Mammary epithelial cell (primary cell): ENCODE measurements around the gene OLFM3.

ENCODE experiments used
- CTCF ChIP-seq, 2 donors: IDR thresholded peaks in 1 of 2; conservative IDR thresholded peaks in 1 of 2; 2 replicates each; pipeline ENCODE4 v1.5.1; 2011 to 2012; ENCODE audit warnings: inconsistent platforms in 2 of 2, low read length in 2 of 2, mild to moderate bottlenecking in 2 of 2, control low read depth in 1 of 2, low read depth in 1 of 2; ENCODE audit not compliant: insufficient read depth in 1 of 2; ENCODE audit errors: extremely low read depth in 1 of 2
- EZH2 ChIP-seq: IDR thresholded peaks from 2 replicates; pipeline ENCODE4 v1.6.1; 2012; ENCODE audit warnings: low read length, inconsistent platforms, borderline replicate concordance

GRCh38 chr1:101833312-101833711, 163.4 kb downstream of the OLFM3 start:
- TF ChIP-seq CTCF (conservative IDR thresholded peaks at IDR 0.05 in 1 of 2, IDR thresholded peaks at IDR 0.05 in 1 of 2; ENCODE audit: extremely low read depth in 1 of 2, insufficient read depth in 1 of 2, low read depth in 1 of 2, low read length in 2 of 2) = no peak
- TF ChIP-seq EZH2 = no peak
